ENCODE measurements around the gene NCAN.

Gene NCAN

DNA sequence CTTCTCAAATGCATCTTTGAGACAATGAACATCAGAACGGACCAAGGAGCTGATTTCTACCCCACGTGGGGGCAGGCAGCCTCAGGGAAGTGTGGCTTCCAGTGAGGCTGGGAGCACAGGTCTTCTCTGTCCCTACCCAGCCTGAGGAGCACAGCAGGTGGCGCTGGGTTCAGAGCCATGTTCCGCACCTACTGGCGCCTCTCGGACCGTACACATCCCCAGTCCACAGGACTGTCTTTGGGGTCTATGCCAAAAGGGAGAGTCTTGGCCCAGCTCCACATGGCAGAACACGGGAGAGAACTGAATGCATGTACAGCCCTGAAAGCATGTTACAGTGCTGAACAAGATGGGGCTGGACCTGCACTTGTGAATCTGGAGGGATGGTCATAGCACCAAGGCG is 86.0 kb downstream of the NCAN start:
- DNase-seq = no peak

DNA sequence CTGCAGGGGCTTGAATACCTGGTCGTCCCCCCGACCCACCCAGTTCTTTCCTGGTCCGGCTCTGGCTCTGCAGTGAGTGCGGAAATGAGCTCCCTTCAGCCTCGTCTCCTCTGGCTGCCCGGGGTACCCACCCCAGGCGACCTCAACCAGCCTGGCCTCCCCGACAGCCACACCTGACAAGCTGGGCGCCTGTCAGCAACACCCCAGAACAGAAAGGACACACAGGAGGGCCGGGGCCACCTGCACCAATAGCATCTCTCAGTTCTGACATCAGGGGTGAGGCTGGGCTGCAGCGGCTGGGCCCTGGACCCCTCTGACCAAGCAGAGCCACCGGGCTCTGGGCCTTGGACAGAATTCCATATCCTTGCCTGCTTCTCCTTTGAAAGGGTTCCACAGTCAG is 88.9 kb downstream of the NCAN start:
- no peak for DNase-seq

All from fibroblast of upper back skin (primary cell).